DOHH2 (cell line): ENCODE data around the gene DMP1.

ENCODE experiments used
- H3F3A ChIP-seq: fragments of 200-600 bp; sonication (generic), shearing (Covaris generic); 2 replicates; pipeline ENCODE4 v1.6.0; 2016; ENCODE audit warnings: antibody characterized with exemption, mild to moderate bottlenecking; ENCODE audit not compliant: control insufficient read depth, insufficient read depth
- H3K27ac ChIP-seq: fragments of 200-600 bp; sonication (generic); 2 replicates; pipeline ENCODE4 v1.5.1; 2014; ENCODE audit warnings: low read depth, mild to moderate bottlenecking, low read length, moderate library complexity
- H3K27me3 ChIP-seq: fragments of 200-600 bp; sonication (generic); 2 replicates; pipeline ENCODE4 v1.6.1; 2014; ENCODE audit warnings: mild to moderate bottlenecking, low read length, mixed read lengths; ENCODE audit not compliant: control insufficient read depth
- H3K36me3 ChIP-seq: fragments of 200-600 bp; sonication (generic); 2 replicates; pipeline ENCODE4 v1.6.1; 2014; ENCODE audit warnings: mild to moderate bottlenecking, low read length, moderate library complexity, mixed read lengths; ENCODE audit not compliant: control insufficient read depth
- H3K4me1 ChIP-seq: fragments of 200-600 bp; sonication (generic); 2 replicates; pipeline ENCODE4 v1.6.1; 2014; ENCODE audit warnings: mild to moderate bottlenecking, low read length, mixed read lengths; ENCODE audit not compliant: control insufficient read depth
- H3K4me2 ChIP-seq: fragments of 200-600 bp; sonication (generic); 2 replicates; pipeline ENCODE4 v1.6.0; 2014; ENCODE audit warnings: mild to moderate bottlenecking, low read length, moderate library complexity
- H3K4me3 ChIP-seq: fragments of 200-600 bp; sonication (generic); 2 replicates; pipeline ENCODE4 v1.5.1; 2014; ENCODE audit warnings: mild to moderate bottlenecking, low read length, mixed read lengths
- H3K79me2 ChIP-seq: fragments of 200-600 bp; sonication (generic); 2 replicates; pipeline ENCODE4 v1.6.1; 2014; ENCODE audit warnings: mild to moderate bottlenecking, low read length, mixed read lengths; ENCODE audit not compliant: control insufficient read depth
- H3K9me2 ChIP-seq: fragments of 200-600 bp; sonication (generic); replicated peaks from 2 replicates; pipeline ENCODE4 v1.6.1; 2014; ENCODE audit warnings: mild to moderate bottlenecking, low read length, mixed read lengths; ENCODE audit not compliant: control insufficient read depth
- H3K9me3 ChIP-seq: fragments of 200-600 bp; sonication (generic); 2 replicates; pipeline ENCODE4 v1.6.1; 2014; ENCODE audit warnings: antibody characterized with exemption, low read length, mixed read lengths; ENCODE audit not compliant: control insufficient read depth, insufficient read depth
- H4K20me1 ChIP-seq: fragments of 200-600 bp; sonication (generic); 2 replicates; pipeline ENCODE4 v1.6.0; 2014; ENCODE audit warnings: low read depth, mild to moderate bottlenecking, antibody characterized with exemption, low read length, moderate library complexity; ENCODE audit not compliant: control insufficient read depth, insufficient read depth
- CTCF ChIP-seq: fragments of 200-600 bp; sonication (generic); IDR thresholded peaks from one replicate; pipeline ENCODE4 v1.5.1; 2014; ENCODE audit warnings: antibody characterized with exemption, mild to moderate bottlenecking, low read depth, low read length; ENCODE audit not compliant: poor library complexity, severe bottlenecking
- EZH2phosphoT487 ChIP-seq: fragments of 200-600 bp; sonication (generic); IDR thresholded peaks from 2 replicates; pipeline ENCODE4 v1.6.1; 2017; ENCODE audit warnings: borderline replicate concordance, mild to moderate bottlenecking, antibody characterized with exemption, low read length, moderate library complexity, mixed read lengths

The DMP1 gene

GRCh38 chr4:87697272-87697671 is 47.2 kb downstream of the DMP1 start:
- Histone ChIP-seq H3K79me2 (no peaks in the 10 kb centered on the region), H3K27me3 (no peaks in the 10 kb centered on the region), H3K9me2 (no peaks in the 10 kb centered on the region), H3K9me3 (peaks cover 6% of the 10 kb centered on the region; the same call in 1 of the 2 replicates), H3K4me2 (no peak overlapping the region), H4K20me1 (no peaks in the 10 kb centered on the region), H3K4me1 (no peaks in the 10 kb centered on the region), H3K36me3 (no peaks in the 10 kb centered on the region), H3K27ac (no peak overlapping the region), H3F3A (no peaks in the 10 kb centered on the region), H3K4me3 (no peak overlapping the region)
- no peak for TF ChIP-seq CTCF
- no peak for TF ChIP-seq EZH2phosphoT487

GRCh38 chr4:87697945-87698344 is 47.9 kb downstream of the DMP1 start:
- no peaks in the 10 kb centered on the region; the same call in 1 of the 2 replicates for H3K9me3 ChIP-seq
- H3K4me2 ChIP-seq: no peak overlapping the region
- H3K9me2 ChIP-seq: no peaks in the 10 kb centered on the region
- H4K20me1 ChIP-seq: no peaks in the 10 kb centered on the region
- H3K79me2 ChIP-seq: no peaks in the 10 kb centered on the region
- H3K27ac ChIP-seq: no peak overlapping the region
- no peak for TF ChIP-seq CTCF
- no peak for TF ChIP-seq EZH2phosphoT487
- H3K4me1 ChIP-seq: no peaks in the 10 kb centered on the region
- H3K27me3 ChIP-seq: no peaks in the 10 kb centered on the region
- H3K4me3 ChIP-seq: no peak overlapping the region
- H3K36me3 ChIP-seq: no peaks in the 10 kb centered on the region
- H3F3A ChIP-seq: no peaks in the 10 kb centered on the region

GRCh38 chr4:87698394-87698793 is 48.3 kb downstream of the DMP1 start:
- H3K4me3 ChIP-seq: no peak overlapping the region
- H3K27ac ChIP-seq: no peak overlapping the region
- no peaks in the 10 kb centered on the region for H3F3A ChIP-seq
- H3K4me1 ChIP-seq: no peaks in the 10 kb centered on the region
- H3K79me2 ChIP-seq: no peaks in the 10 kb centered on the region
- no peaks in the 10 kb centered on the region for H3K27me3 ChIP-seq
- no peak overlapping the region for H3K4me2 ChIP-seq
- no peaks in the 10 kb centered on the region; the same call in 1 of the 2 replicates for H3K9me3 ChIP-seq
- H3K36me3 ChIP-seq: no peaks in the 10 kb centered on the region
- H3K9me2 ChIP-seq: no peaks in the 10 kb centered on the region
- H4K20me1 ChIP-seq: no peaks in the 10 kb centered on the region
- TF ChIP-seq CTCF (no peak), EZH2phosphoT487 (no peak)
